HuH-7.5 (cell line): ENCODE results near the gene FAM163A.

ENCODE experiments used
- DNase-seq: peaks from one replicate; pipeline ENCODE4 v3.0.0; 2011; ENCODE audit warnings: low spot score

The FAM163A gene

DNA sequence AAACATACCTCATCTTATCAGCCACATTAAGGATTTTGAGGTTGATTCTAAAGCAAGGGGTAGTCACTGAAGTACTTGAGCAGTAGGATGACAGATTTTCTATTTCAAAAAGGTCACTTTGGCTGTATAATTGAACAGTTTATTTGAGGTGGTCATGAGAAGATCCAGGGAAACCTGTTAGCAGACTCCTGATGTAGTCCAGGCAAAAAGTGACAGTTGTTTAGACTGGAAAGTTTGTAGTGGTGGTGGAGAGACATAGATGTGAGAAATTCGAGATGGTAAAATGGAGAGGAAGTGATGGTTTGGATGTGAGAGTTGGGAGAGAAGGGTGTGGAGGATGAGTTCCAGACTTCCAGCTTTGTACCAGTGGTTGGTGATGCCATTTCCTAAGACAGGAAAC lies 7.5 kb downstream of the FAM163A start:
- DNase-seq = no peak

DNA sequence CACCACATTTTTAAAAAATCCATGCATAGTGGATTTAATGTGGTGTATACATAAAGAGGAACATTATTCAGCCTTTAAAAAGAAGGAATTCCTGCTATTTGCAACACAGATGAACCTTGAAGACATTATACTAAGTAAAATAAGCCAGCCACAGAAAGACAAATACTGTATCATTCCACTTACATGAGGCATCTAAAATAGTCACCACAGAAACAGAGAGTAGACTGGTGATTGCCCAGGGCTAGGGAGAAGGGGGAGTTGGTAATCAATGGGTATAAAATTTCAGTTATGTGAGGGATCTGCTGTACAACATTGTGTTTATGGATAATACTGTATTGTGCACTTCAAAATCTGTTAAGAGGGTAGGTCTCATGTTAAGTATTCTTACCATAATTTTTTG lies 10.0 kb downstream of the FAM163A start:
- no peak for DNase-seq

DNA sequence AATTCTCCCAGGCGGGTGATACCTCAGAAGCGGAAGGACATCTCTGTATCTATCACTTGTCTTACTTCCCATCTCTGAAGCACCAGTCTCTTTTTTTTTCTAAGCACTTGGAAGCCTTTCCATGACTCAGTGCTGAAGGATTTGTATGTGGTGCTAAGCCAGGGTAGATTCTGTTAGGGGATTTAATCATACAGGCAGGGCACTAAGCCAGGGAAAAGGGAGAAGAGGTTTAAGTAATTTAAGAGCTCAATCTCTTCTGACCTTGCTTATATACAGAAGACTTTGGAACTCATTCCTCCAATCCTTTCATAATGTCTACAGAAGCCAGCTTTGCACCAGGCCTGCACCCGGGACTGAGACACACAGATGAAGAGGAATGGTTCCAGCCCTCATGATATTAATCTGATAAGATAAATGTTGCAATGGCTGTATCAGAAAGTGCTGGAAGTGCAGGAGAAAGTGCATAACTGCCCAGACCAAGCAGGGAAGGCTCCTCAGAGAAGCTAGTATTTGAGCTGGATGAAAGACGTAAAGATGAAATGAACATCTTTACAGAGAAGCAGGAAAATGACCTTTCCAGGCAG lies 11.0 kb downstream of the FAM163A start:
- no peak for DNase-seq

DNA sequence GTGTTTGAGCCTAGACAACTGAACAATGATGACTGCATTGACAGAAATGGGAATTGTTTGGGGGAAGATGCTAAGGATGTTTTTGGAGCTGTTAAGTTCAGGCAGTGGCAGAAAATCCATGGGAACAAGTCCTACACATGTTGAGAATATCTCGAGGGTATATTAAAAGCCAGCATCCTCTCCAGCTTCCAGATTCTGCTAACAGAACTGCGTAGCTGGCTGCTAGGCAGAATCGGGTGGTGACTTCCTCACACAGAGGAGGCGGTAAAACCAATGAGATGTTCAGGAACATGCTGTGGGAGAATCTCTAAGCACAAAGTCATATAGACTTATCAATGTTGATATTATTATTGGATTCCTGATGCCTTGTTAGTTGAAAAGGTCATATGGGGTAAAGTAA lies 14.8 kb downstream of the FAM163A start:
- DNase-seq = no peak

DNA sequence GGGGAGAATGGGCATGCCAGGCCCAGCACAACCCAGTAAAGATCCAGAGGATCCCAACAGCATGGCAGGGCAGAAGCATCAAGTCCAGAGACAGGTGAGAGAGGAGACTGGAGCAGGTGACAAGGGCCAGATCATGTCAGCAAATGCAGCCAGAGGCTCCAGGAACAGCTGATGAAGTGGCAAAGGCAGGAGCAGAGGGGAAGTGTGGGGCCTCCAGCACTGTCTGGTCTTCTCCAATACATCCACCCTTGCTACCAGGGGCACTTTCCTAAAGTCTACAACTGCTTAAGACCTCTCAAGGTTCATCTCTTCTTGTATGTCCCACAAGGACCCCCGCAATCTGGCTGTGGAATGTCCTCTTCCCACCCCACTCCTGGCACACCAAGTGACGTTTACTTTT lies 17.4 kb downstream of the FAM163A start:
- DNase-seq = no peak

DNA sequence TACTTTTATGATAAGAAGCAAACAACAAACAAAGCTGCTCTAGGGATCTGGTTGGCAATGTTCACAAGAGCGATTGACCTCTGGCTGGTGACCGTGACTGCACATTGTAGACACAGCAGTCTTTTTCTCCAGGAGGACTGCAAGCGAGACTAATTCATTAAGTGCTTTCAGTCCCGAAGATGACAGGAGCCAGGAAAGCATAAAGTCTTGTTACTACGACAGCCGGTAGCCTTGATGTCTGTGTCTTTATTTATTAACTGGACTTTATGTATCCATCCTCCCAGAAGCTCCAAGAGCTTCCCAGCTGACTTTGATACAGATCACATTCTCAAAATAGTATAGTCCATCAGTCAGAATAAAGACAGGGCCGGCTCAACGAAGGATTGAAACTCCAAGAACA lies 18.2 kb downstream of the FAM163A start:
- no peak for DNase-seq

DNA sequence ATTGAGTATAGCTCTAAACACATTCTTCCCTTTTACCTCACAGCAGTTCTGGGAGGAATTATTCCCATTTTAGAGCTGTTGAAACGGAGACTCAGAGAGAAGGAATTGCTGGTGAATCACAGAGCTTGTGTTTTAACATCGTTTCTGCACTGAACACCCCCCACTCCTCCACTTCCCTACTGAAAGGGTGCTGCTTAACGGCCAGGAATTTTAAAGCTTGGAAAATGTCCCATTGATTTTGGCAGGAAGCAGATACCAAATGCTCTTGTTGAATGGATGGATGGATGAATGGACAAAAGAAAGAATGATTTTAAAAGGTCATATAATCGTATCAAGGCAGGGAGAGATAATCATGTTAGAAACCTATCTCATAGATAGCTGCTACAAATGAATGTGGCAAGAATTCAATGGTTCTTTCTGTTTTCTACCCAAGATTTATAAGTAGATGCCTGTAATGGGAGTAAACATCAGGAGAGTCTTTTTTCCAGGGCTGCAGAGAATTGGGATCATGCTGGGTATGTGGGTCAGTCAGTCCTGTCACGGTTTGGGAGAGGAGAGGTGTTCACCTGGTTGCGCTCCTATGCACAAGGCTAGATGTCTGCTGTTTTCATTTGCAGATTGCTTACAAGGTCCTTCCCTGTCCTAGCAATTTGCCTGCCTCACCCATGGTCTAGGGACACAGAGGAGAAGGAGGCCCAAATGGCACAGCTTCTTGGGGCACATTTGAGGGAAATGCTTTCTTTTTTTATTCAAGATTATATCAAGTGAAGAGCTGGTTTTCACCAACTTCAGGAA lies 19.0 kb downstream of the FAM163A start:
- DNase-seq = no peak

DNA sequence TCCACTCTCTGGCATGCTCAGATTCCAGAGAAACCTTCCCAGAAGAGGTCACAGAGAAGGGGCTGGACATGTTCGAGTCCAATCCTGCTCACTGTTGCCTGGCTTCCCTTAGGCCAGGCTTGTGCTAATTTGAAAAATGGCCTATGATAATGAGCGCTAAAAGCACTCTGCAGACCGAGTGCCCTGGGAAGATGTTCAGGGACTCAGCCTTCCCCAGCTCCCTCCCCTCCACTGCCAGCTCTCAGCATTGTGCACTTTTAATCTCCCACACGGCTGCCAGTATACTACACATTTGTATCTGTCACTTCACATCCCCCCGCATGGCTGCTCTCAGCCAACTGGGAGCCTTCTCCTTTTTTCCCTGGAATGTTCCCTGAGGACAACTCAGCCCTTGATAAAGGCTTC lies 24.1 kb downstream of the FAM163A start:
- DNase-seq = no peak

DNA sequence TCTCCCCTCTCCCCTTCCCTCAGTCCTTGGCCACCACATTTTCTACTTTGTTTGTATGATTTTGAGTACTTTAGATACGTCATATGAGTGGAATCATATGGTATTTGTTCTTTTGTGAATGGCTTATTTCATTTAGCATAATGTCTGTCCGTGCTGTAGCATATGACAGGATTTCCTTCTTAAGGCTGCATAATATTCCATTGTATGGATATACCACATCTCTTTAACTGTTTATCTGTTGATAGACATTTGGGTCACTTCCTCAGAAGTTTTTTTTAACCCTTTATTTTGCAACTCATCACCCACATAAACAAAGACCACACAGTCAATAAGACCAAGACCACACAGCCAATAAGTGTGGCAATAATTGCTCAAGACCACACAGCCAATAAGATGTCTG lies 24.9 kb downstream of the FAM163A start:
- DNase-seq = no peak

DNA sequence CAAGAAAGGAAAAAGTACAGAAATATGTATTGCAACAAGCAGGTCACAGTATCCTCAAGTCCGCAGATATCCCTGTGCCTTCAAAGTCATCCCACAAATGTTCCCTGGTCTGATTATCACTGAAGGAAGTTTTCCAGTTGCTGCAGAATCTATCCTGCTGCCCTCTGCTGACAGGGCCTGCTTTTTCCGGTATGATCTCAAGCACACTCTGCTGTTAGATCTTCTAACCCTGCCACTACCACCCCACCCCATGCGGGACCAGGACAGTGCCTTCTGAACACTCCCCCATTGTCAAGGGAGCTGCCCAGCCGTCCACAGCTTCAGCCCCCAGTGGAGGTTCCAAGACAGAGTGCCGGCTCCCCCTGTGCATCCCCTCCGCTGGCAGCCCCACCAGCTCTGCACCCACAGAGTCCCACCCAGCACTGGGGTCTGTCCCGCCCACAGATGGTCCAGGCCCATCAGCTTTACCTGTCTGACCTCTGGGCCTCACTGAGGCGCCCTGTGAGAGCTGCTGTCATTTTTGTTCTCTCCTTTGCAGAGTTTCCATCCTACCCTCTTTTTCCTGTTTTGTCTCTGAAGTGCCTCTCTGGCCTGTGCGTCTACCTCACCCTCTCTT lies 27.9 kb downstream of the FAM163A start:
- no peak for DNase-seq

DNA sequence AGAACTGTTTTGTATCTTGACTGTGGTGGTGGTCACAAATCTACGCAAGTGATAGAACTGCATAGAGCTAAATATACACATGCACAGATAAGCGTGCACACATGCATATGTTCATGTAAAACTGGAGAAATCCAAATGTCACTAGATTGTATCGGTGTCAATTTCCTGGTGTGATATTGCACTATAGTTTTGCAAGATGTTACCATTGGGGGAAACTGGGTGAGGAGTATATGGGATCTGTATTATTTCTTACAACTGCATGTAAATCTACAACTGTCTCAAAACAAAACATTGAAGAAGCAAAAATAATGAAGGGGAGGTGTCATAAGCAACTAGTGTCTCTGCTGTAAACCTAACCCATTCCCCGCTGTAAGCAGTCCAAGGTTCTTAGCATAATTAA lies 30.2 kb downstream of the FAM163A start:
- no peak for DNase-seq

DNA sequence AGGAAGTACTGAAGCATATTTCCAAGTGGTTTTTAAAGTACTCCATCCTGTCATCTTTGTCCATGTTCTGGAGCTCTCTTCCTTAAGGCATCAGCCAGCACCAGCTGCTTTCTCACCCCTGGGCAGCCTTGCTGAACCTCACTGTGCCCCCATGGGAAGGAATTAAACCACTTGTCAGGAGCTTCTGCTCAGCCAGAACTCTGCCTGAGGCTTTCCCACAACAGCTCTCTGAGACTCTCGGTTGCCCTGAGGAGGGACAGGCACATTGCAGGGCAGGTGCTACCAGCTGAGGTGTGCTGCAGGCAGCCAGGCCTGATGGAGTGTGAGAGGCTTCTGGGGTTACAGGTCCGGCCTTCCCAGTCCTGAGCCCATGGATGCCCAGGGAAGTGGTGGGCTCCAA lies 30.9 kb downstream of the FAM163A start:
- DNase-seq = no peak

DNA sequence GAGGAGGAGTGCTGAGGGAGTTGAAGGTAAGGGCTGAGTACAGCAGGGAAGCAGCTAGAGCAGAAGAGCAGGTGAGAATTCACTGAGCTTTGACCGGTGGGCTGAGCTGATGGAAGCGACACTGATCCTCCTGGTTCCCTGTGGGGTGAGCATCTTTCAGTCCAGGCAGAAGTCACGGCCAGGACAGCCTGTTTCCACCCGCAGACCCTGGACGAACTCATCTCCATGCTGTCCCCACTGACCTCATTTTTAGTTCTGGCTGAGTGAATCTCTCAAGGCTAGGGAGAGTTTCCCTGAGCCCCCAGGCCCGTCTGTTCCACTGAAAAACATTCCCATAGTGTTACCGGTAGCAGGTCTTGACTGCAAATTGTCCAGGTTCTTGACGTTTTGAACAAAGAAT lies 31.5 kb downstream of the FAM163A start:
- no peak for DNase-seq

DNA sequence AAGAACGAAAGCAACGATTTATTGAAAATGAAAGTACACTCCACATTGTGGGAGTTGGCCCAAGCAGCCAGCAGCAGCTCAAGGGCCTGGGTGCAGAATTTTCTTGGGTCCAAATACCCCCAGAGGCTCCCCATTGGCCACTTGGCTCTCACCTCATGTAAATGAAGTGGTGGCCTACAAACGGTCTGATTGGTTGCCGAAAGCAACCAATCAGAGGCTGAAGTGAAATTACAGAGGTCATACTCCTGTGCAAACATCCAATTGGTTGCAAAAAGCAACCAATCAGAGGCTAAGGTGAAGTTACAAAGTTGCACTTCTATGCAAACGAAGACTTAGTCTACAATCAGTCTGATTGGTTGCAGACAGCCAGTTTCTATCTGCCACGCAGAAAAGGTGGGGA lies 31.9 kb downstream of the FAM163A start:
- no peak for DNase-seq

DNA sequence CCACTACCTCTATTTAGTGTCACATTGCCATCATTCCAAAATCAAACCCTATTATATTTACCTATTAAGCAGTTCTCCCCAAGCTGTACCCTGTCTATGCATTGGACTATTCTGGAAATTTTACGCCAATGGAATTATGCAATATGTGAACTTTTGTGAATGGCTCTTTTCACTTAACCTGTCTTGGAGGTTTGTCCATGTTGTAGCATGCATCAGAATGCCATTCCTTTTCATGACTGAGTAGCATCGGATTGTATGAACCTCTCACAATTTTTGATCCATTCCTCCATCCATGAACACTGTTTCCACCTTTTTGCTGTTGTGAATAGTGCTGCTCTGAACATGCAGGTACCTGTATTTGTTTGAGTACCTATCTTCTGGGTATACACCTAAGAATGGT lies 33.7 kb downstream of the FAM163A start:
- no peak for DNase-seq

DNA sequence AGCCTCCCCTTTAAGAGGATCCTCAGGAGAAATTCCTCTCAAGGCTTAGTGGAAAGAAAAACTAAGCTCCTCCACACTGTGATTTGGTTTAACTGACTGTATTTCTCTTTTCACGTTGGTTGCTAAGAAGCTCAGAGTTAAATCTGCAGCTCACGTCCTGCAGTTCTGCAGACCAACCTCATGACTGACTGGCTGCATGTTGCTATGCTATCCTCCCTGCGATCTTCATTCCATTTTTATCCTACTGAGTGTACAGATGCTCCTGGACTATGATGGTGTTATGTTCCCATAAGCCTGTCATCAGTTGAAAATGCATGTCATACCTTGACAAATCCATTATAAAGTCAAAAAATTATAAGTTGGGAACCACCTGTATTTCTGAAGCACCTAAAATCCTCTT lies 34.6 kb downstream of the FAM163A start:
- DNase-seq = no peak

DNA sequence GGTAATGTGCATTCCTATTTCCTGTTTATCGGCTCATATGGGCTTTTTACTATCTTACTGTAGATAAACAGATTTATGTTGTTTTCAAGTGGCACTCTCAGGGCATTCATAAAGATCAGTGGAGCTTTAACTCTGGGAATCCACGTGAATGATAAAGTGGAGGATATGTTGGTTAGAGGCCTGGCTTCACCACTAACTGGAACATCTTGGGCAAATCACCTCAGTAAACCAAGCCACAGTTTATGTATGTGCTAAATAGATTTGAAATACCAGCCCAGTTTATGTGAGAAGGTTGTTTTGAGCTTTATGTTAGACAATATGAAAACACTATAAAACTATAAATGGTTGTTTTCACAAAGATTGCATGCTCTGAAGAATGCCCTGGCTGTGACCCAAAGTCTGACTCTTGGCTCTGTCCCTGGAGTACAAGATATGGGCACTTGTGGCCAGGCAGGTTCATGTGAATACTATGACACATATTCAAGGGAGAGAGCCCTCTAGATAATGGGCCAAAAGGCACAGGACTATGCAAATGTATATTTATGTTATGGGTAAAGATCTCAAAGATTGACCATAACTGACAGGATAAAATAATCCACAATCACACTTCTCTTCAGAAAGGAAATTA lies 36.7 kb downstream of the FAM163A start:
- DNase-seq = no peak

DNA sequence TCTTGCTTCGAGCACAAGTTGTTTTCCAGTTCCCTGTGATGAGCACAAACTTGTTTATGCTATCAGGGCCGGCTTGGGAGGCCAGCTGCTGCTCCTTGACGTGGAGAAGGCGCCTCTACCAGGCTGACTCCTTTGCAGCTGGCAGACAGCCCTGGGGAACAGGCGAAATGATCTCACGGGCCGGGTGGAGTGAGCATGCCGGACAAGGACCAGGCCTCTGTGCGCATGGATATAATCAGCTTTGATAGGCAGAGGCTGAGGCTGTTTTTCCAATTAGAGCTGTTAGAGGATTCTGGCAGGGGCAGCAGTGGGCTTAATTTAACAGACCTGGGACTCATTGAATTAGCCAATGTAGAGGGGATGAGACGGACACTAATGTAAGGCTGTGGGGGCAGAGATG lies 38.9 kb downstream of the FAM163A start:
- DNase-seq = no peak

DNA sequence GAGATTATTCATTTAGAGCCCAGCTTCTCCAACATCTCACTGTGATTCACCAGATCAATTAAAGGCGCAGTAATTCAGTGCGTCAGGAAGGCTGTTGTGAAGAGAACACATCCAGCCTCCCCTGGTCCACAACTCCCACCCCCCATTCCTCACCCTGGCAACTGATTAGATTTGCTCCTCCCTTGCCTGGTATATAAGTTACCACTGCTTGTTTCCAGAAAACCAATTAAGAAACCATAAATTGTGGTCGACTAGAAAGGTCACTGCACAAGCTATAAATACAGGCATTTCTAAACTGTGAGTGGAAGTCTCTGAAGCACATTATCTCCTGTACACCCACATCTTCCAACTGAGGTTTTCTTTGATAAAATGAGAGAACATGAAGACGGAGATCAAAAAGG lies 41.9 kb downstream of the FAM163A start:
- no peak for DNase-seq

DNA sequence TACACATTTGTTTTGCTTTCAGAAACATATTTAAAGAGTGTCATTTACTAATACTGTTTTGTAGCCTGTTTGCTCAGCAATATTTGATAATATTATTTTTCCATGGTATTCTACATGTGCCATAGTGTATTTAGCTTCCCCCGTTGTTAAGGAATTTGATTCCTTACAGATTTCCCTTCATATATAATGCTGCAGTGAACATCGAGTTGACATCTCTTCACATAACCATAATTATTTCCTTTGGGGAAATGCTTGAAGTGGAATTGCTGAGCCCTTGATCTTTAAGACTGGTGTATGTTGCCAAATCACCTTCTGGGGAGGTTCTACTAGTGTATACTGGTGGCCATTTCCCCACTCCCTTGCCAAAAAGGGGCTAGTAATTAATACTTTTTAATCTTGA lies 42.6 kb downstream of the FAM163A start:
- DNase-seq = no peak

DNA sequence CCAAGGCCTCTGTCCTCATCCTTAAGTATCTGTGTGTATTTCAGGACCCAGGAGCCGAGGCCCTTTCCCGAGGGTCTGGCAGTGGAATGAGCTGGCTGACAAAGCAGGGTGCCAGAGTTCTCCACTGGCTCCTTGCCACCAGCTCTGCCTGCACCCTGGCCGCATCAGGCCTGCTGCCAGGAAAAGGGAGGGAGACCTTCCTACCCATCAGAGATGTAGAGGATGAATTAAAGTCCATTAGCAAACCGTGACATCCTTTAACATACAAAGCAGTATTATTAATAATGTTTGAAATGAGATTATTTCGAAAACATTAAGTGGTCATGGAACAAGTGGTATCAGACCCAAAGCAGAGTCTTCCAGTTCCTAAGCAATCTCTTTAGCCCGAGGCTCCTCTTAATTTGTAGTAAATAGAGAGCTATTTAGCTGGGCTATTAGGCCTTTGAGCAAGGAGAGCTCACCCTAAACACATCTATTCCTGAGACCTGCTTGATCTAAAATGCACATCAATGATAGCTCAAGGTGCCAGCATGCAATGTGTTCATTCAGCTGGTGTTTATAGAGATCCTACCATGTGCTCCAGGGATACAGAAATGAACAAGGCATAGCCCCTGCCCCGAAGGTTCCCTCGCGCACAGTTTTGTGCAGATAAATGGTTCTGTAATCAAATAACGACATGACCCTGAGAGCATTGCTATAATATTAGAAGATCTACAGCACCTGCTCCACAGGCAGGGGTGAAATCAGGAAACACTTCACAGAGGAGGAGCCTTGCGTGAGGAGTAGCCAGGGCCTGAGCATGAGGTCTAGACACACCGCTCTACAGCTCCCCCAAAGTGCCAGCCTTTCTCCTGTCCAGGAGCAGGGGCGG lies 44.0 kb downstream of the FAM163A start:
- DNase-seq = no peak

DNA sequence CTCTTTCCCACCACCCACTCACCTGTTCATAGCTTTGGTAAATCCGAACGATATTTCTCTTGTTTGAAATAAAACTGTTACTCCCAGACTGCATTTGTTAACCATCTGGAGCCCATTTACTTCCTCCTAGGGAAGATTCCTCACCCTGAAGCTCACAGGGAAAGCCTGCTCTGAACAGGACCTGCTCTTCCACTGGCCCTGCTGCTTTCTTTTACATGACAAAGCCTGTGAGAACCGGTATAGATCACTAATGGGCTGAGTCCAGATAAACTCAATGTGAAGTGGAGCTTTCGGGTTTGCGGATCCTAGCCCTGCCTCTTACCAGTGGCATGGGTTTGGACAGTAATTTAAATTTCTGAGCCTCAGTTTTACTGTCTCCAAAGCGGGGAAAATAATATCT lies 45.2 kb downstream of the FAM163A start:
- DNase-seq = no peak
